ENCODE measurements around the gene CFAP43.

Gene CFAP43

GRCh38 chr10:104231784-104232612 is at the start of gene CFAP43:
Gene CFAP43, minus strand, starts transcription at chr10:104232364. Its CDS starts 118 bp downstream, at chr10:104232246.
- peak; percentile 100 for DNase-seq (ENCODE audit: low spot score)

GRCh38 chr10:104281694-104282093 is 49.5 kb upstream of the CFAP43 start:
- no peak for DNase-seq (ENCODE audit: low spot score)

DNA sequence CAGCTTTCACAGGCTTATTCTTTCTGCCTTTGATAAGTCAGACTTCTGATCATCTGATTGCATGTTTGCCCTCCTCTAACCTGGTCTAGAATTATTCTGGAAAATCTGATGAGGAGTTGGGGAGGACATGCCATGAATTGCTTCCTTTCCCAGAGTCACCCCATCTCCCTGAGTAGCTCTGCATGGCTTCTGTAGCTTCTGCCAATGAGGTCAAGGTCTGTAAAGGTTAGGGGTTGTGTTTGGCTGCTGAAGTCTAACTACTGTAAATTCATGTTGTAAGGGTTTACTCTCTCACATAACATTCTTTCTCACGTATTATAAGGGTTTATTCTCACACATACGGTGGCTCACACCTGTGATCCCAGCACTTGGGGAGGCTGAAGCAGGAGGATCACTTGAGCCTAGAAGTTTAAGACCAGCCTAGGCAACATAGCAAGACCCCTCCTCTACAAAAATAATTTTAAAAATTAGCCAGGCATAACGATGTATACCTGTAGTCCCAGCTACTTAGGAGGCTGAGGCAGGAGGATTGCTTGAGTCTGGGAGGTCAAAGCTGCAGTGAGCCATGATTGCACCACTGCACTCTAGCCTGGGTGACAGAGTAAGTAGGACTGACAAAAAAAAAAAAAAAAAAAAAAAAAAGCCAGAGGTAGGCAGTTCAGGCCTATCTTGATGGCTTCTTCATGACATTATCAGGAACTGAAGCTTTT is 47.5 kb upstream of the CFAP43 start:
- no peak for DNase-seq (ENCODE audit: low spot score)

DNA sequence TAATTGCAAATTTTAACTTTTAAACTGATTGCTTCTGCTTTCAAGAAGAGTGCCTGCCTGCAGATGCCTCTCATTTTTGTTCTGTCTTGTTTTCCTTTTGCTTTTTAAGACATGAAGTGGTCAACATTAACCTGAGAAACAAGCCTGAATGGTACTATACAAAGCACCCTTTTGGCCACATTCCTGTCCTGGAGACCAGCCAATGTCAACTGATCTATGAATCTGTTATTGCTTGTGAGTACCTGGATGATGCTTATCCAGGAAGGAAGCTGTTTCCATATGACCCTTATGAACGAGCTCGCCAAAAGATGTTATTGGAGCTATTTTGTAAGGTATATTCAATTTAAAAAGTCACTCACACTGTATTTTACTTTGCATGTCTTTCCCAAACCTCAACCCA is 45.6 kb upstream of the CFAP43 start:
- no peak for DNase-seq (ENCODE audit: low spot score)

DNA sequence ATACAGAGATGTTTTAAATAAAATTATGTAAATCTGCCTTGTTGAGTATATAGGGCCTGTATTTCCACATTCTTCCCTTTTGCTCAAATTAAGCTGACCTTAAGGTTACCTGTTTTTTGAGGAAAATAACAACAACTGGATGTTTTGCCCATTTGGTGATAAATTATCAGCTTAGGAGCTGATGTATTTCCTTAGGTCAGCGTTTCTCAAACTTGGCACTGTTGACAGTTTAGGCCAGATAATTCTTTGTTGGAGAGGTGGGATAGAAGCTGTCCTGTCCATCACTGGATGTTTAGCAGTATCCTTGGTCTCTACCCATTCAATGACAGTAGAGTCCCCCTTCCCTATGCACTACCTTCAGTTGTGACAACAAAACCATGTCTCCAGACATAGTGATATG is 44.0 kb upstream of the CFAP43 start:
- no peak for DNase-seq (ENCODE audit: low spot score)

DNA sequence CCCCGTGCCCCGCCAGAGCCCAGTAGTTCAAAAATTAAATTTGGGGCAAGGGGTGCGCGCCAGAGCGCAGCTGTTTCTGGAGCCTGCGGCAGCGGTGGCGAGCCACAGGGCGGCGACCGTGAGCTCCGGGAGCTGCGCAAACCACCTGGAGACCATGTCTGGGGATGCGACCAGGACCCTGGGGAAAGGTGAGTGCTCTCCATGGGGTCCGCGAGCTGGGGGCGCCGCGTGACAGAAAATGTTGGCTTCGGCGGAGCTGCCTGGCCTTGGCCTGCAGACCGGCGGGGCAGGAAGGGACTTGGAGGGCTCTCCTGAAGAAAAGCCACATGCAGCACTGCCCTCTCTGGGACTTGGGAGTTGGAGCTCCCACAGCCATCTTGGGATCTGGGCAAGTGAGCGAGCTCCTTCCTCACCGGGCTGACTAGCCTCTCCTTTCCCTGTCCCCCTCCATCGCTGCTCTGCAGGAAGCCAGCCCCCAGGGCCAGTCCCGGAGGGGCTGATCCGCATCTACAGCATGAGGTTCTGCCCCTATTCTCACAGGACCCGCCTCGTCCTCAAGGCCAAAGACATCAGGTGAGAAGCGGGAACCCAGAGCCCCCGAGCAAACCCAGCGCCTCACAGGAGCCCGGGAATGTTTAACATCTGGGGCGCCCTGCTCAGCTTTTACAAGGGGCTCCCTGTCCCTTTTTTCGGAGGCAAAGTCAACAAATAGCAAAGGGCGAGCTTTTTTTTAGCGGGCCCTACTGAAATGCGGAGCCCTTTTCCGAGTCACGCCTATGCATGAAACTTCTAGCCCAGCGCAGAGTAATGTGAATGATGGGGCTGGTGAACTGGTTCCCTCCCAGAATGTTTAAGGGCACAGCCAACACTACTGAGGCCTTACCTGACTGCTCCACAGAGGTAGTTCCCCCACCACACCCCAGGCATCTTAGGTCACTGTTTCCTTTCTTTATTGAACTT is 42.9 kb upstream of the CFAP43 start:
- DNase-seq (ENCODE audit: low spot score): peak; percentile 86

GRCh38 chr10:104273899-104274575 is 41.9 kb upstream of the CFAP43 start:
- DNase-seq (ENCODE audit: low spot score): no peak

DNA sequence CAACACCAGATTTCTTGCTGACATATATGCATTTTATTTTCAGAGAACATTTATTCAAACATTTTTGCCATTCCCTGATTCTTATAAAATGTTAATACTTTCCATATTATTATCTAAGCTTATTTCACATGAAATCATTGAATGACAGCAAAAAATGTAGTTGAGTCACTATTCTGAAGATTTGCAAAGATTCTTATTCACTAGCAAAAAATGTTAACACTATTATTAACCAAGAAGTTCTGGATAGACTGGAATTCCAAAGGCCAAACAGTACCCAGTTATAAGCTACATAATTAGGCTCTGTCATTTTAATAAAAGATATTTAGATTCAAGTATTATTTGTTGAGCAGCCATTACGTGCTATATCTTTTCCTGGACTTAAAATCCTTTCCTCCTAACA is 41.1 kb upstream of the CFAP43 start:
- DNase-seq (ENCODE audit: low spot score): no peak

- DNase-seq (ENCODE audit: low spot score): peak; percentile 100
These were observed 36.8 kb upstream of the CFAP43 start, which contains the start of gene GSTO2 for GRCh38 chr10:104268713-104269645. Gene GSTO2, plus strand, starts transcription at chr10:104269184. Its CDS starts 5,732 bp downstream, at chr10:104274916.

DNA sequence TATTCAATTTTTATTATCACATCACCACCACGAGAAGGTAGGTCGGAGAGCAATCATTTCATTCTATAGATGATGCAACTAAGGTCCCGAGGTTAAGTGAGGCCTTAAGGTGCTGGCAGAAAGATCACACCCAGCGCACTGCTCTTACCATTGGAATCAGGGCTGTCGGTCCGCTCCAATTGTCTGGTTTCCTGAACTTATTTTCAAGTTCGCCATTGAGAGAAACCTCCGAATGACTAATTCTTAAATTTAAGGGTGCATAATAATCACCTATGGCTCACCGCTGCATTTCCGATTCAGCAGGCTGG is 36.2 kb upstream of the CFAP43 start:
- no peak for DNase-seq (ENCODE audit: low spot score)

- DNase-seq (ENCODE audit: low spot score): no peak
These were observed 35.7 kb upstream of the CFAP43 start for GRCh38 chr10:104267721-104268404.

DNA sequence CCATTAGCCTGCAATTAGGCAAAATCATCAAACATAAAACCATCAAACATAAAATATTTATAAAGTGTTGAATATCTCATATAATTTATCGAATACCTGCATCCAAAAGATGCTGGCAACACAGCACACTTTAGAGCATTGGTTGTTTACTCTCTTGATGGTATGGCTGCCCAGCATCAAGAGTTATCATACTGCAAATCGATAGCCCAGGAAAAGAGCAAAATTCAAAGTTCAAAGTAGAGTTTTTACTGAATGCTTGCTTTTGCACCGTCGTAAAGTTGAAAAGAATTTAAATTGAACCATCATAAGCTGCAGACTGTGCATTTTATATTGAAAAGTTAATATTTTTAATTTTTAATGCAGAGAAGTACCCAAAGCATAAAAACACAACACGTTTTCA is 32.6 kb upstream of the CFAP43 start:
- DNase-seq (ENCODE audit: low spot score): no peak

DNA sequence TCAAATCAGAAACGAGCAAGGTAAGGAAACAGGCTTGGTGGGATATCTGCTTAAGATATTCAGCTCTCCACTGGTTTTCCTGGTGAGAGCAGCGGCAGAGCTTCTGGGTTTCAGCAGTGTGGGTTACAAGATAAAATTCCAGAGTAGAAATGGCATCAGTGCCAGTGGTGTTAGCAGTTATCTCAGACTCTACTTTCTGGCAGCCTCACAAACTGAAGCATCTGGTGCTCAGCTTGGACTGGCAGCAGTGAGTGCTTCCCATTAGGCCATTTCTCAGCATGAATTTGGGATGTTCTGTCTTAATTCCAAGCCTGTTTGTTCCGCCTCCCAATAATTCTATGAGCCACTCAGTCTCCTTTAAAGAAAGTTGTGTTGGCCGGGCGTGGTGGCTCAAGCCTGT is 29.9 kb upstream of the CFAP43 start:
- DNase-seq (ENCODE audit: low spot score): no peak

- no peak for DNase-seq (ENCODE audit: low spot score)
These were observed 28.6 kb upstream of the CFAP43 start for GRCh38 chr10:104260775-104261115.

DNA sequence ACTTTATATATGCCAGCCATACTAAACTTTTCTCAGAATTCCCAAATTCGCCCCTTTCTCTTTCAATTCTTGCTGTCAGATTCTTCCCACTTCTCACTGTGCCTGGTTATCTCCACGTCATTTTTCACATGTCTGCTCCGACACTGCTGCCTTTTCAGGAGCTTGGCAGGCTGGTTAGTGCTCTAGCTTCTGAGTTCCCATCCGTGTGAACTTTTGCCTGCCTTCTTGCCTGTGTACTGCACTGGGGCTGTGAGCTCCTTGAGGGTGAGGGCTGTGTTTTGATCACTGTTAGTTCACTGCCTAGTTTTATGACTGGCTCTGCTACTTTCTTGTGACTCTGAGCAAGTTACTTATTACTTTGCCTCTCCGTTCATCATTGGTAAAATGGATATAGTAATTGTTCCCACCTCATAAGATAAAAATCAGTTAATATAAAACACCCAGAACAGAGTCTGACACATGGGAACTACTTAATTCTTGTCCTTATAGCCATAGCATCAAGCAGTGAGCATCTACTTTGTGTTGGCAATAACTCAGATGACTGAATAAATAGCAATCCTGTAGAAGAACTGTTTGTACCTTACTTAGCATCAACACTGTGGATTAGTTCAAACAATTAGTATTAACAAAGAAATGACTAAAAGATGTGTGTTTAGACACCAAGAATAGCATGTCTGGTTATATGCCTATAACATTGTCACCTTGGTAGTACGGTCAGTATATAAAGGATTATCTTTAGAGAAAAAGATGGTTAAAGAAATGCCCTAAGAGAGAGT is 28.0 kb upstream of the CFAP43 start:
- no peak for DNase-seq (ENCODE audit: low spot score)

GRCh38 chr10:104259456-104259855 is 27.3 kb upstream of the CFAP43 start:
- no peak for DNase-seq (ENCODE audit: low spot score)

DNA sequence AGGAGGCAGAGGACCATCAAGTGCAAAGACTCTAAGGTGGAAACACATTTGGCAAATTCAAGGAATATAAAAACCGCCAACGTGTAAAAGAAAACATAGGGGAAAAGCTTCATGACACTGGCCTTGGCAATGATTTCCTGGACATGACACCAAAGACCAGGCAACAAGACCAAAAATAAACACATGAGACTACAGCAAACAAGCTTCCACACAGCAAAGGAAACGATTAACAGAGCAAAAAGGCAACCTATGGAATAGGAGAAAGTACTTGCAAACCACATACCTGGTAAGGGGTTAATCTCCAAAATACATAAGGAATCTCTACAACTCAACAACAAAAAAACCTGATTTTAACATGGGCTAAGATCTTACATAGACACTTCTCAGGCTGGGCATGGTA is 26.0 kb upstream of the CFAP43 start:
- no peak for DNase-seq (ENCODE audit: low spot score)

DNA sequence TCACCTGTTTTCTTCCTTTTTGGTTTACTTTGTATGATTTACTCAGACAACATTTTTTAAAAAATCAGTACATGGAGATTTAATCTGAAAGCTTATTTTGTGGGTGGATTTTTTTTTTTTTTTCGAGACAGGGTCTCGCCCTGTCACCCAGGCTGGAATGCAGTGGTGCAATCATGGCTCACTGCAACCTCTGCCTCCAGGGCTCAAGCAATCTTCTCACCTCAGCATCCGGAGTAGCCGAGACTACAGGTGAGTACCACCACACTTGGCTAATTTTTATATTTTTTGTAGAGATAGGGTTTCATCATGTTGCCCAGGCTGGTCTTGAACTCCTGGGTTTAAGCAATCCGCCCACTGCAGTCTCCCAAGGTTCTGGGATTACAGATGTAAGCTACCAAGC is 25.1 kb upstream of the CFAP43 start:
- no peak for DNase-seq (ENCODE audit: low spot score)

DNA sequence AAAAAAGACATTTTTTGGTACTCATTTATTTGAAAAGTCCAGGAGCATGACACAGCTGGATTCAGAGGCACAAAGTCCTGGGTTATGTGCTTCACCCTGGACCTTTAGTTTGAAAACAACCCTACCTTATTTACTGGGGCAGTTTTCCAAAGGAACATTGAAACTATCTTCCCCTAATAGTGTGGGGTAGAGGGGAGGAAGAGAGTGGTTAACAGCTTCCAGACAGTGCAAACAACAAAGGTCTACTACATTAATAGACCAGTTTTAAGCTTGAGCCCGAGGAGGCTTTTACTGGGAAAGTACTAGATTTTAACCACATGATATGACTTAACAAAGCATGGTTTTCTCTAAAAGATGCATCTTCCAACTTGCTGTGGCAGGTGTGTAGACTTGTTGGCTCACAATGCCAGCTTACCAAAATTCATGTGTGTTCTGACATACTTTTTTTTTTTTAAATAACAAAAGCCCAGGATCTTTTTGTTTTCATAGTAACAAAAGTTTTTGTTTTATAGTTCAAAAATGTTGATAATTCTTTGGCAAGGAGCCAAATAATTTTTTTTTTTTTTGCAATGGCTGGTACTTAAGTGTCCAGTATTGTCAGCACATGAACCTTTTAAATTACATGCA is 24.3 kb upstream of the CFAP43 start:
- no peak for DNase-seq (ENCODE audit: low spot score)

All from iPS-NIHi11 (cell line).